Upper lobe of right lung (tissue), 1 donor: ENCODE results near the gene PACRG. TPM values are rescaled to one million over a fixed set of nuclear protein-coding genes. Genes with fewer than 3 reads are reported as not detected.

Experiments
- ATAC-seq: fragments of 200-7000 bp; cut with Tn5 transposase; one replicate; pipeline ENCODE4 v1.9.1; 2020; ENCODE audit warnings: mild to moderate bottlenecking, moderate library complexity
- DNase-seq: peaks from one replicate; pipeline ENCODE4 v3.0.0-alpha.2; 2020
- H3K27ac ChIP-seq: fragments of 200-600 bp; one replicate; pipeline ENCODE4 v1.8.0; 2022
- H3K27me3 ChIP-seq: fragments of 200-600 bp; one replicate; pipeline ENCODE4 v1.8.0; 2022; ENCODE audit warnings: mild to moderate bottlenecking
- H3K36me3 ChIP-seq: fragments of 200-600 bp; one replicate; pipeline ENCODE4 v1.8.0; 2022
- H3K4me1 ChIP-seq: fragments of 200-600 bp; one replicate; pipeline ENCODE4 v1.8.0; 2022
- H3K4me3 ChIP-seq: fragments of 200-600 bp; one replicate; pipeline ENCODE4 v1.8.0; 2022; ENCODE audit warnings: mild to moderate bottlenecking
- H3K9me3 ChIP-seq: fragments of 200-600 bp; one replicate; pipeline ENCODE4 v1.8.0; 2022
- intact Hi-C: fragments of 100-400 bp; cut with DNase I; formaldehyde crosslinking; loops from one replicate; pipeline ENCODE4 v1.11.0; 2022
- total RNA-seq: library from RNA; stranded (reverse); fragmentation: NEBNext Ultra II Directional; extraction: Animal tissue kit (Norgen Biotek cat#: 25700); gene quantifications from one replicate; pipeline ENCODE4 v1.2.1, GENCODE V29; 2021
- TF ChIP-seq, protein P1 (sequence below): fragments of 200-600 bp; IDR thresholded peaks from one replicate; pipeline ENCODE4 v1.8.0; 2022; ENCODE audit warnings: antibody characterized with exemption
- donor health status: DM: no; HTN: yes; CAD: no; lungs with severe emphysema.

Gene PACRG
- total RNA-seq, 1 donor from 2014 or later, result 1.5 TPM

GRCh38 chr6:163346497-163346961 lies 618.8 kb downstream of the PACRG start:
- DNase-seq (no peak), ATAC-seq (no peak)
- H3K4me3 ChIP-seq, result no peak overlapping the region
- TF ChIP-seq, protein P1, sequence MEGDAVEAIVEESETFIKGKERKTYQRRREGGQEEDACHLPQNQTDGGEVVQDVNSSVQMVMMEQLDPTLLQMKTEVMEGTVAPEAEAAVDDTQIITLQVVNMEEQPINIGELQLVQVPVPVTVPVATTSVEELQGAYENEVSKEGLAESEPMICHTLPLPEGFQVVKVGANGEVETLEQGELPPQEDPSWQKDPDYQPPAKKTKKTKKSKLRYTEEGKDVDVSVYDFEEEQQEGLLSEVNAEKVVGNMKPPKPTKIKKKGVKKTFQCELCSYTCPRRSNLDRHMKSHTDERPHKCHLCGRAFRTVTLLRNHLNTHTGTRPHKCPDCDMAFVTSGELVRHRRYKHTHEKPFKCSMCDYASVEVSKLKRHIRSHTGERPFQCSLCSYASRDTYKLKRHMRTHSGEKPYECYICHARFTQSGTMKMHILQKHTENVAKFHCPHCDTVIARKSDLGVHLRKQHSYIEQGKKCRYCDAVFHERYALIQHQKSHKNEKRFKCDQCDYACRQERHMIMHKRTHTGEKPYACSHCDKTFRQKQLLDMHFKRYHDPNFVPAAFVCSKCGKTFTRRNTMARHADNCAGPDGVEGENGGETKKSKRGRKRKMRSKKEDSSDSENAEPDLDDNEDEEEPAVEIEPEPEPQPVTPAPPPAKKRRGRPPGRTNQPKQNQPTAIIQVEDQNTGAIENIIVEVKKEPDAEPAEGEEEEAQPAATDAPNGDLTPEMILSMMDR, result no peak
- no peak overlapping the region for H3K27ac ChIP-seq
- no peaks in the 10 kb centered on the region for H3K9me3 ChIP-seq
- H3K36me3 ChIP-seq, result no peaks in the 10 kb centered on the region
- no peaks in the 10 kb centered on the region for H3K27me3 ChIP-seq
- H3K4me1 ChIP-seq, result no peaks in the 10 kb centered on the region
- intact Hi-C loops, result no loop called here

DNA sequence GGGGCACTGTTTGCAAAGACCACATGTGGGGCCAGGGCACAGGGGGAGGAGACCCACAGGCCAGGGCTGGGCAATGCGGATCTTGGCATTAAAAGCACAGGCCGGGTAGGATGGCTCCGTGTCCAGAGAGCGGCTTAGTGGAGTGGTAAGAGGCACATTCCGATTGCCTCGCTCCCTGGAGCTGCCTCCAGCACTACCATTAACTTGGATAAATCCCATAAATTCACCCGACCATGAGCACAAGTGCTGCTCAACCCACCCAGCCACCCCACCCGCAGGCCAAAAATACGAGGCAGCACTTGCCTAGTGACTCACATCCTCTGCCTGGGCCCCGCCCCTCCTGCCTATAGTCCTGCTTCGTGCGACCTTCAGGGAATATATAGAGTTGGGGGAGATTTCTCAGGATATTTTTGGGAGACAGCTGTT lies 619.3 kb downstream of the PACRG start:
- H3K27ac ChIP-seq, result no peak overlapping the region

GRCh38 chr6:163348789-163349680 lies 621.3 kb downstream of the PACRG start:
- ATAC-seq, result no peak
- no peak for DNase-seq
- no peak overlapping the region for H3K27ac ChIP-seq

More for the DNA sequence above, 619.3 kb downstream of the PACRG start:
- DNase-seq (no peak), ATAC-seq (peak; percentile 10)
- no peaks in the 10 kb centered on the region for H3K9me3 ChIP-seq
- TF ChIP-seq, protein P1, result no peak
- no peaks in the 10 kb centered on the region for H3K4me1 ChIP-seq
- no peaks in the 10 kb centered on the region for H3K27me3 ChIP-seq
- no peak overlapping the region for H3K4me3 ChIP-seq
- intact Hi-C loops, result no loop called here
- H3K36me3 ChIP-seq, result no peaks in the 10 kb centered on the region

GRCh38 chr6:163349696-163350095 lies 621.9 kb downstream of the PACRG start:
- Histone ChIP-seq H3K27me3 (no peaks in the 10 kb centered on the region), H3K27ac (no peak overlapping the region), H3K9me3 (no peaks in the 10 kb centered on the region), H3K4me1 (peaks cover 5% of the 10 kb centered on the region), H3K4me3 (no peak overlapping the region), H3K36me3 (no peaks in the 10 kb centered on the region)
- DNase-seq, result no peak
- TF ChIP-seq, protein P1, result no peak
- ATAC-seq, result no peak
- intact Hi-C loops, result no loop called here

More at GRCh38 chr6:163348789-163349680, 621.3 kb downstream of the PACRG start:
- Histone ChIP-seq H3K36me3 (no peaks in the 10 kb centered on the region), H3K4me3 (no peak overlapping the region), H3K9me3 (no peaks in the 10 kb centered on the region), H3K27me3 (no peaks in the 10 kb centered on the region), H3K4me1 (no peaks in the 10 kb centered on the region)
- TF ChIP-seq, protein P1, result no peak
- intact Hi-C loops, result no loop called here

DNA sequence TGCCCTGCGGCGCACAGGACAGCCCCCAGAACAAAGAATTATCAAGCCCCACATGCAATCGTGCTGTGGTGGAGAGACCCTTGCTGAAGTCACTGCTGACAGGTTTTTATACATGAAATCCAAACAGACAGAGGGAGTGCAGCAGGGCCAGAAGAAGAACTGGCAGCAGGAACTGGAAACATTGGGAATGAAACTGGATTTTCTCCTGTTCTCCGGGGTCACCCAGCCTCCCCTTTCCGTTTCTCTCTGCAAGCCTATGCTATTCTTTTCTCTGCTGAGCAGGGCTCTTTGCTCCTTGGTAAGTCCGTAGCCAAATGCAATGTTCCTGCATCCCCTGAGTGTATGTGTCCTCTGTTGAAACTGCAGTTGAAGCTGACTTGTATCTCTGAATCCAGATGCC lies 623.2 kb downstream of the PACRG start:
- intact Hi-C loops, result no loop called here
- H3K4me3 ChIP-seq, result no peak overlapping the region

More for the DNA sequence above, 623.2 kb downstream of the PACRG start:
- Histone ChIP-seq H3K27ac (no peak overlapping the region), H3K9me3 (no peaks in the 10 kb centered on the region), H3K27me3 (no peaks in the 10 kb centered on the region), H3K36me3 (no peaks in the 10 kb centered on the region), H3K4me1 (peaks cover 16% of the 10 kb centered on the region)
- DNase-seq (no peak), ATAC-seq (no peak)
- TF ChIP-seq, protein P1, result no peak
